Measurements from ENCODE around the gene THSD7B.
"Not testable (repeated sequence)": the region's sequence is repeated elsewhere in the genome, so short reads cannot be mapped to it uniquely, and the experiment has no call there.

The THSD7B gene, protein sequence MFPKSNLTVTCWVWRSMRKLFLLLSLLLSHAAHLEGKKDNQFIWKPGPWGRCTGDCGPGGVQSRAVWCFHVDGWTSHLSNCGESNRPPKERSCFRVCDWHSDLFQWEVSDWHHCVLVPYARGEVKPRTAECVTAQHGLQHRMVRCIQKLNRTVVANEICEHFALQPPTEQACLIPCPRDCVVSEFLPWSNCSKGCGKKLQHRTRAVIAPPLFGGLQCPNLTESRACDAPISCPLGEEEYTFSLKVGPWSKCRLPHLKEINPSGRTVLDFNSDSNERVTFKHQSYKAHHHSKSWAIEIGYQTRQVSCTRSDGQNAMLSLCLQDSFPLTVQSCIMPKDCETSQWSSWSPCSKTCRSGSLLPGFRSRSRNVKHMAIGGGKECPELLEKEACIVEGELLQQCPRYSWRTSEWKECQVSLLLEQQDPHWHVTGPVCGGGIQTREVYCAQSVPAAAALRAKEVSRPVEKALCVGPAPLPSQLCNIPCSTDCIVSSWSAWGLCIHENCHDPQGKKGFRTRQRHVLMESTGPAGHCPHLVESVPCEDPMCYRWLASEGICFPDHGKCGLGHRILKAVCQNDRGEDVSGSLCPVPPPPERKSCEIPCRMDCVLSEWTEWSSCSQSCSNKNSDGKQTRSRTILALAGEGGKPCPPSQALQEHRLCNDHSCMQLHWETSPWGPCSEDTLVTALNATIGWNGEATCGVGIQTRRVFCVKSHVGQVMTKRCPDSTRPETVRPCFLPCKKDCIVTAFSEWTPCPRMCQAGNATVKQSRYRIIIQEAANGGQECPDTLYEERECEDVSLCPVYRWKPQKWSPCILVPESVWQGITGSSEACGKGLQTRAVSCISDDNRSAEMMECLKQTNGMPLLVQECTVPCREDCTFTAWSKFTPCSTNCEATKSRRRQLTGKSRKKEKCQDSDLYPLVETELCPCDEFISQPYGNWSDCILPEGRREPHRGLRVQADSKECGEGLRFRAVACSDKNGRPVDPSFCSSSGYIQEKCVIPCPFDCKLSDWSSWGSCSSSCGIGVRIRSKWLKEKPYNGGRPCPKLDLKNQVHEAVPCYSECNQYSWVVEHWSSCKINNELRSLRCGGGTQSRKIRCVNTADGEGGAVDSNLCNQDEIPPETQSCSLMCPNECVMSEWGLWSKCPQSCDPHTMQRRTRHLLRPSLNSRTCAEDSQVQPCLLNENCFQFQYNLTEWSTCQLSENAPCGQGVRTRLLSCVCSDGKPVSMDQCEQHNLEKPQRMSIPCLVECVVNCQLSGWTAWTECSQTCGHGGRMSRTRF (N-terminal part only)

DNA sequence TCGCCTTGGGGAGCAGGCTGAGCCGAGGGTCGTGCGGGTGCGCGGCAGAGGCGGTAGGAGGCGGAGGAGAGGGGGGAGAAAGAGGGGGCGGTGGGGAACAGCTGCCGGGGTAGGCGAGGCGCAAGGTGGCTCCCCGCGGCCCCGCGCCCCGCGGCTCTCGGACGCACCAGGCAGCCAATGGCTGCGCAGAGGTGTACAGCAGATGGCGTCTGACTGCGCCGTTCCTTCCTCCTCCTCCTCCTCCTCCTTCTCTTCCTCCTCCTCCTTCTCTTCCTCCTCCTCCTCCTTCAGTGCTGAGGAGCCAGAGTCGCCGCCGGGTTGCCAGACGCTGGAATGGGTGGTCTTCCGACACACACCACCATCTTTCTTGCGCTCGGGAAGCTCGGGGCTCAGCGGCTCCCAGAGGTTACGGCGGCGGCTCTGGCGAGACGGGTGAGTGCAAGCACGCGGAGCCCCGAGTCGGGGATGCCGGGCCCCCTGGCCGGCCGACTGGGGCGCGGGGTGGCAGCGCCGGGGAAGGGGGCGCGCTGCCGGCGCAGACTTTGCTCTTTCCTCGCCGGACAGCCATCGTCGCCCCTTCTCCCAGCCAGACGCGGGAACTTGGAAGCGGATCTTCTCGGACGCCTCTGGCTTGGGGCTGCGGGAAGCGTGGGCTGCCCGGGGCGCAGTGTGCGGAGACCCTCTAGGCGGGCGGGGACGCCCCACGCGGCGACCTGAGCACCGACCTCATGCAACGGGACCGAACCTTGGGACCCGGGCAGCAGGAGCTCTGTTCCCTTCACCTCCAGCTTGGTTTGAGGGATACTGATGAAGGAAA, at the start of gene THSD7B:
Gene THSD7B, plus strand, starts transcription at position 290 of the 817 bp plus-strand sequence. CDS start 116,634 bp downstream, outside the sequence.
- no peak for DNase-seq

DNA sequence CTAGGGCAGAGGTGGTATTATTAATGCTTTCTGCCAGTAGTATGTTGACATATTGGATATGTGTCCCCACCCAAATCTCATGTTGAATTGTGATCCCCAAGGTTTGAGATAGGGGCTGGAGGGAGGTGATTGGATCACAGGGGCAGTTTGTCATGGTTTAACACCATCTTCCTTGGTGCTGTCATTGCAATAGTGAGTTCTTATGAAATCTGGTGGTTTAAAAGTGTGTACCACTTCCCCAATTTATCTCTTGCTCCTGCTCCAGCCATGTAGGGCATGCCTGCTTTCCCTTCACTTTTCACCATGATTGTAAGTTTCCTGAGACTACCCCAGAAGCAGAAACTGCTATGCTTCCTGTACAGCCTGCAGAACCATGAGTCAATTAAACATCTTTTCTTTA, 47.1 kb upstream of the THSD7B start:
- DNase-seq, result no peak

DNA sequence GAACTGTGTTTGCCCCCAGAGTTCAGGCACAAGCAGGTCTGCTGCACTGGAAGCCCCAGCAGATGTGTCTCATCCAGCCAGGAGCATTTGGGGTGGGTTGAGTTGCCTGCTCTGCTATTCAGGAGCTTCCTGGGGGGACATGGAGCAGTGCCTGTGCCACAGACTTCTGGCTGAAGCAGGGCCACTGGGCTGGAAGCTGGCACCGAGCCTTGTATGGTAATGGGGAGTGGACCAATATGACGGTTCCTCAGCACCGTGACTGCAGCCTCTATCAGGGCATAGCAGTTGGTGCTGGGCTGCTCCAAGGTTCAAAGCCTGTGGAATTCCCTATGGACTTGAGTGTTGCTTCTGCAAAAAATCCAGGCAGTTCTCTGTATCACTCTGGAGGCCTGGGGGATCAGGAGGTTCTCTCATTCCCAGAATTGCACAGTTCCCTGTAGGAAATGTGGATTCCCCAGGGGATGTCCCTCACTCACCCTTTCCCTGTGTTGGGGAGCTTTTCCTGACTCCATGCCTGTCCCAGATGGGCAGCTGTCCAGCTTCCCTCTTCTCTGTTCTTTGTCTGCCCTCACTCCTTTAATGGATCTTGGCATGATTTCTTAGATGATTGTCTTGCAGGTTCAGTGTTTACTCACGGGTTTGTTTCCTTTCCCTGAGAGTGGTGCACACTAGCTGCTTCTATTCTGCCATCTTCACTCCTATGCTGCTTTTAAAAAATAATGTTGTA, 37.2 kb upstream of the THSD7B start:
- DNase-seq, result no peak

DNA sequence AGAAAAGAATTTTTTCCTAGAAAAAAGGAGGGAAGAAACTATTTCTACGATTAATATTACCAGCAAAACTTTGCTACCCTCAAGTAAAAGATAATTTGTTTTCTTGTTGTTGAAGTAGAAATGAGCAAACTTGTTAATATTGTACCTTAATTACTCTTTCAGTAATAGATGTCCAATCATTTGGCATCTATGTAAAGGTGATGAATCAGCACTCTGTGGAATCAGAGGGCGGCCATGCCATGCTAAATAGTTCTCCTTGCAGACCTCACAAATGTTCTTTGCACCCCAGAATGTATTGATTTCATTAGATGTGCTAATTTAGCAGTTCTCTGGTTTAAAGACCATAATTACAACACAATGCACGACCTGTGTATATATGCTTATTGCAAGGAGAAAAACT, 29.1 kb upstream of the THSD7B start:
- DNase-seq, result no peak

DNA sequence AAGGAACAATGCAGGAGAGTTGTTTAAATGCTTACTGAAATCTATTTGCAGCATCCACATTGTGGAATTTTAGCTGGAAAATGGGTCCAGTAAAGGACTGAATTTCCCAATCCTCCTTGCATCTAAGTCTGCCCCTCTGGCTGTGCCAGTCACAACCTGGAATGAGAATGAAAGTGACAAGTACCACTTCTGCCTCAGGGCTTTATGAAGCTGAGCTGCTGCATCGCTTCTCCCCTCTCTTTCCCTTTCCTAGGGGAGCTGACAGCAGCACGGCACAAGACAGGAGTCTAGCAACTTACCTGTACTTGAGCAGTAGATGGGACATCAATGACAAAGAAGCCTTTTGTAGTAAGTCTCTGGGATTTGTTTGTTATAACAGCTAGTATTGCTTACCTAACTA, 27.3 kb upstream of the THSD7B start:
- no peak for DNase-seq

DNA sequence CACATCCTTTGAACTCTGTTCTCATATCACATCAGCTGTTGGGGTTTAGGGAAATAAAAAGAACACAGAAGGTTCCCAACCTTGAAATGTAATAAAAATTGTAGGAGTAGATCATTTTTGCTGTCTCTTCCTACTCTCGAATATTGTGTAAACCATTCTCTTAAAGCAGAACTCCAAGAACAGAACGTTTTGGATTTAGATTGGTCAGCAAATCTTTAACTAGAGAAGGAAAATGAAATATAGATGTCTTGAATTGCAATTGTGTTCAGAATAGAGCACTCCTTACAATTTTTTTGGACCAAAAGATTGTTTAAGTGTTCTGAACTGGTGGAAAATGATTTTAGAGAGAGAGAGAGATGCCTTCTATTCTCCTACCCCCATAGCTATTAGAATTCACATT, 23.9 kb upstream of the THSD7B start:
- no peak for DNase-seq

DNA sequence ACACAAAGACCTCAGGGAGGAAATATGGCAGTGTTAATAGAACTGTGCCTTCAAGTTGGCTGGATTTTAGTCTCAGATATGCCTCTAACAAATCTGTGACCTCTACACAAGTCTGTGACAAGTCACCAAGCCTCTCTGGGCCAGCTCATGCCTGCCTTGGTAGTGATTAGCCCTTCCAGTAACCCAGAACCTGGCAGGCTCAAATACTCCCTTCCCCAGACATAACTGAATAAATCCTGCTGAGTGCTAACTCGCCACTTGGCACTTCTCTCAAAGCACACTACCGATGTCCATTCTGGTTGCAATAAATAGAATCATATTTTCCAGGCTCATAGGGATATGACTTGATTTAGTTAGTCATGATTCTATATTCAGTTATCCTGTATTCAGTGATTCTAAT, 15.3 kb upstream of the THSD7B start:
- no peak for DNase-seq

DNA sequence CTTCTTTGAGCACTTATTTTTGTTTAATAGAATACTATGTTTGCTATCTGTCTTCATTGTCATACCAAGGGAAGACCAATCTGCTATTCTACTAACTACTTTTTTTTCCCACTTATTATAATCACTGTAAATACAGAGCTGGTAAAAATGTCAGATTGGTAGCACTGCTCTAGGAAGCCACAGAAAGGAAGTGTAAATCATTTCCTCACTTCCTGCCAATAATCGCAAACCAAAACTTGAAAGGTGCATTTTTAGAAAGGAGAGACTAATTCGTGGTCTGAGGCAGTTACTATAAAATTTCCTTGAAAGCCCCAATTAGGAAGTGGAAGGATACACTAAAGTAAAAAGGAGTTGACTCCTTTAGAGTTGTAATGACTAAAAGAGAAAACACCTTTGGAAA, 13.9 kb upstream of the THSD7B start:
- no peak for DNase-seq

DNA sequence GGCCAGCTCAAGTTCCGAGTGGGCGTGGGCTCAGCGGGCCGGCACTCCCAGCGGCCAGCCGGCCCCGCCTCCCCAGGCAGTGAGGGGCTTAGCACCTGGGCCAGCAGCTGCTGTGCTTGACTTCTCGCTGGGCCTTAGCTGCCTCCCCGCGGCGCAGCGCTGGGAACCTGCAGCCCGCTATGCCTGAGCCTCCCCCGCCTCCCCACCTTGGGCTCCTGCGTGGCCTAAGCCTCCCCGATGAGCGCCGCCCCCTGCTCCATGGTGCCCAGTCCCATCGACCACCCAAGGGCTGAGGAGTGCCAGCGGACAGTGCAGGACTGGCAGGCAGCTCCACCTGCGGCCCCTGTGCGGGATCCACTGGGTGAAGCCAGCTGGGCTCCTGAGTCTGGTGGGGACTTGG, 6.8 kb upstream of the THSD7B start:
- not testable (repeated sequence) for DNase-seq

DNA sequence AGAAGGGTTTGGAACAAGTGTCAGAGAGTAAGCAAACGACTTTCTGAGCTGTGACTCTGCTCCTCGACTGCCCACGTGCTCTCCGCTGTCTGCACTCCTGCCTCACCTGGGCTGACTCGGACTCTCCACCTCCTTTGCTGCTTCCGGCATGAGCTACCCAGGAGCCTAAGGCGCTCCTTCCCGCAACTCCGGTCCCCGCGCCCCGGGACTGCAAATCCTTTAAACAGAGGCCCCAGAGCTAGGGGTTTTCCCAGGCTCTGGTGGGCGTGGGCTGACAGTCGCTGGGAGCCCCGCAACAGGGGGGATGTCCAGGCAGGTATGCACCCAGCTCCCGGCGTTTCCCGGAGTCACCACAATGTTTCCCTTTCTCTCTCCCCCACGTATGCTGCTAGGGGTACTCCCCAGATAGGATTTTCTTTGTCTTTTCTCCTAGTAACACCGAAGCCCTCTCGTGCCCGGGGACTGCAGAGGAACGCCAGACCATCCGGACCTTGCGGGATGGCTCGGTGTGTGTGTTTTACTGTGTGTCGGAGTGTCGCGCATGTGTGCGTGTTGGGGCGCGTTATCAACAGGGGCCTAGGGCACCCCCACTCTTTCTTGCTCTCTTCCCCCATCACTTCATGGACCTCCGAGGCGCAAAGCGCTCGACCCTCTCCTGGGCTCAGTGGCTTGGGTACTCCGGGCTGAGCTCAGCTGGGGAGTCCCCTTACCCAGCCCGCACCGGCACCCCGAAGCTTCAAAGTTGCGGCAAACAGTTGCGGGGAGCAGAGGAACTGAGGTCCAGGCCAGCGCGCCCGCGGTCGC, 691 bp upstream of the THSD7B start:
- DNase-seq, result no peak

DNA sequence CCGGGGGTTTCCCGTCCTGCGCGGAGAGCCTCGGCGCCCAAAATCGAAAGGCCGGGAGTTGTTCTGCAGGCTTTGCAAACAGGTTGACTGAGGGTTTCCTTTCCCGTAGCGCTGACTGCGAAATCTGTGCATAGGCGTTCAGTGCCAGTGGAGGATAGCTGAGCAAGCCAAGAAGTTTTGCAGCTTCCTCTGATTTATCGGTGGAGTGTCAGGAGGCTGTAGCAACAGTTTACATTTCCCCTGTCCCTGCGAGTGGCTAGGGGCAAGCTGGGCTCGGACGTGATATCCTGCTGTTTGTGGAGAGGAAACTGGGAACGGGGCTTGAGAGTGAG, 694 bp downstream of the THSD7B start:
- DNase-seq, result no peak

DNA sequence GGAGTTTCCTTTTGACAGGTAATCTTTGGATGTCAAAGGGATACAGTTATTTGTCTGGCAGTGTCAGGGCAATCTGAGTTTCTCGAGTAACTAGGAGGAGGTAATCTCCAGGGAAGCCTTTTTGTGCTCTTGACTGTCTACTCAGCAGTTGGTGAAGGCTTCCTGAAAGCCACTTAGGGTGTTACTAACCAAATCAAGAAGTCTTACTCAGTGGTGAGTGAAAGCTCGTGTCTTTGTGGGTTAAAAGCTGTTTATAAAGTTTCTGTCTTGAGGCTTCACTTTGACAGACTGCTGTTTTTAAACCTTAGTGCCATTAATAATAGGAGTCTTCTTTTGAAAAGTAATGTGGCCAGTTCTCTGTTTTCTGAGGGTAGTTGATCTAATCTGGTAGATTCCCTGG, 1.7 kb downstream of the THSD7B start:
- DNase-seq, result no peak

DNA sequence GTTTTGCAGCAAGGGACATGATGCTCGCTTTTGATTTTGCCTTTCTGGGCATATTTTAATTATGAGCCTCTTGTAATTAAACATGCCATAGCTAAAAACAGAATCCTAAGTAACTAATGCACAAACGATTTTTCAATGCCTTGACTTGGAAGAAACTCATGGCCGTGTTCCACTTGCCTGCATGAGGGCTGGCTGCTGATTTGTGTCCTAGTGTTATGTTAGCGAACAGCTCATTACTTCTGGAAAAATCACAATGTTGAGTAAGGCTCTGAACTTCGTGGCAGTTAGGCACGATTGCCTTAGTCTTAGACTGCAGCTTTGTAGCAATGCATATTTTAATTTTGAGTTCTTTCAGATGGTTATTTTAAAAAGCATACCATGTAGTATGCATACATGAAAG, 4.5 kb downstream of the THSD7B start:
- DNase-seq, result no peak

DNA sequence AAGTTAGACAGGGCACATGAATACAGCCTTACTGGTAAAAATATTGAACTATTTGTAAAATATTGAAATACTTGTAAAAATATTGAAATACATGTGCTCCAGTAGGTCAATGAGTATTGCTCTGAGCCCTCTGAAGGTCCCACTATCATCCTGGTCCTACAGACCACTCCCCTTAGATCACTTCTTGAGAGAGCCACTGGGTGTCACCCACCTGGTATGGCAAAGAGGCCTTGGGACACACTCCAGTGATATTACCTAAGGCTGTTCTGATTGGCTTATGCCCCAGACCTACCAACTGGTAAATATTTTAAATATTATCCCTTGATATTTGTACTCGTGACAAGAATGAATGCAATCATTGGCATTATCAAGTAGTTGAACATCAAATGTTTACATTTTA, 5.0 kb downstream of the THSD7B start:
- no peak for DNase-seq

DNA sequence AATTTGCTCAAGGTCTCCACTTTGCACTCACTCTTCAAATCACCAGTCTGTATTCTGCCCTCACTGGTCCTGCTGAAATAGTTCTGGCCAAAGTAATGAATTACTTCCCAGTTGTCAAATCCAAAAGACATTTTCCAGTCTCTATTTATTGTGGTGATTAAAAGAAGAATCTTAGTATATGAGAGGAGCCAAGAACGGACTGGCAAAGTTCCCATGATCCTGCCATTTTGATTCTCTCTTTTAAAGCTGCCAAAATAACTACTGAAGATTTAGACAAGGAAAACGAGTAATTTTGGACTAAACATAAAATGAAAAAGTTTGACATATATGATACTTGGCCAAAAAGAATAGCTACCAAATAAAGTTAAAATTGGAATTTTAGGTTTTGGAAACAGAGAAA, 12.0 kb downstream of the THSD7B start:
- DNase-seq, result no peak

DNA sequence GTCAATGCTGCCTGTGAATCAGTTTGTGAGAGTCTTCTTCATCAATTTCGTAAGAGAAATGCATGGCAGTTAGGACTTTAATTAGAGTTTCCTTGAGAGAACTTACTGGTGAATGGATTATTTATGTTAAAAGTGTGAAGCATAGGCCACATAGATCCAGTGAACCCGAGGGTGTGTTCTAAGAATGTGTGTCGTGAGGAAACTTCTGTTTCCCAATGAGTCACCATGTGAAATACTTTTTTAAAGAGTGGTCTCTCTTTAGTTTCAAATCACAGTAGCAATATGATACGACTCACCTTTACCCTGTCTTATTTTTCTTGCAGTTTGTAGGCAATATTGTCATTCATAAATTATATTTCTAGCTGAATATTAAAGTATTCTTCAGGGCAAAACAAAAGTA, 18.5 kb downstream of the THSD7B start:
- no peak for DNase-seq

DNA sequence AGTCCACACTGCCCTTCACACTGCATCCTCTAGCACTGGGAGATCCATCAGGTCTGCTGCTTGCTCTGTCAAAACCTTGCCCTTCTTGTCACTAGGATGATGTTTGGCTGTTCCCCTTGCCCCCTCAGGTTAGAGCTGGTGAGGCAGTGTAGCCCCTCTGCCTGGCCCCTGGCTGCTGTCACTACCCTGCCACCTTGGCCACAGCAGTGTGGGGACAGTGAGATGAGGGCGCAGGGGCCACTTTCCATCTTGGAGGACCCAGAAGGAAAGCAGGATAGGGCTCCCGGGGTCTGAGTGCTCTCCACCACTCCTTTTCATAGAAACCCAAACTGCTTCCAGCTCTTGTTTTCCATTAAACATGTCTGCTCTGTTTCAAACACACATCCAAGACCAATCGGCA, 19.9 kb downstream of the THSD7B start:
- no peak for DNase-seq

DNA sequence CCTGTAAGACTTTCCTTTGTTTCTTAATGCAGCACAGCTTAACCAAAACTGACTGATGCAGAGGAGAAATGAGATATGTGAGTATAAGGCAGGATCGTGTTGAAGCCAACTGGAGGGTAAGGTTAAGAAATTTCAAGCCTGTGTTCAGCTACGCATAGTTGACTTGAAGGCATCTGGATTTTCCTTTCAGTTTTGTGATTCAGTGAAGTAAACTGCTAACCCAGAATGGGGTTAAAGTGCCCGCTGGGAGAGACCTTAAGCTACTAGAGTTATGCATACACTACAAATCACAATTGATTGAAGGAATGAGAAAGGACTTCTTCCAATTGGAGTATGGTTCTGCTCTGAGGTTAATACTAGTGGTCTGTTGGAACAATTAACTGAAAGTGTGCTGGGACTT, 22.6 kb downstream of the THSD7B start:
- DNase-seq, result no peak

DNA sequence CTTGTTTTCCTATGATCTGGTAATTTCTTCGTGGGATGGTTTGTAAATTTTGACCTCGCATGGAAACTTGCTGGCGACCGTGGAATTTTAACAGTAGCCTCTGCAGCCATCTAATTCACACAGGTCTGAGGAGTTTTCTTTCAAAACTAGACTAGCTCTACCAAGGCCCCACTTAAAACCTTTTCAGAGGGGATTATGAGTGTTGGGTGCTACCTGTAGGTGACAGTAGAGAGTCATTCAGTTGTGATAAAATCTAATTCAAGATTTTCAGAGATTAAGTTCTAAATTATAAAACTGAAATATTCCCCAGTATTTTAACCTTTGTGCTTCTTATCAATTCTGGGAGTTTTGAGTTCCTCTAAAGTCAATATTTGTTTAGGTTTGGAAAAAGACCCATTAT, 31.0 kb downstream of the THSD7B start:
- DNase-seq, result no peak

DNA sequence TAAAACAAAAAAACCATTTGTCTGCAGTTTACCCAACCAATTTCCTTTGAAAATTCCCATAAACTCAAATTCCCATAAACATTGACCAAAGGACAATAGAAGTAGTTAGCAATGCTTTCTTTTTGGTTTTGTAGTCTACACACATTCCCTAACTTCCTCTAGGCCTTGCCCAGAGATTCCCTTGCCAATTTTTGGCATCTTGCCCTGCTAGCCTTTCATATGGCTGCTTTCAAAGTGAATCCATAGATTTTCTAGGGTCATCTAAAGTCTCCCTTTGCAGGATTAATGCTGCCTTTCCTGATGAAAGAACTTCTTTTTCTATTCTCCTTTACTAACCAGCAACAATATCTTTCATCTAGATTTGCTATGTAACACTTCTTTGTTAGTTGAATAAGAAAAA, 33.4 kb downstream of the THSD7B start:
- no peak for DNase-seq

DNA sequence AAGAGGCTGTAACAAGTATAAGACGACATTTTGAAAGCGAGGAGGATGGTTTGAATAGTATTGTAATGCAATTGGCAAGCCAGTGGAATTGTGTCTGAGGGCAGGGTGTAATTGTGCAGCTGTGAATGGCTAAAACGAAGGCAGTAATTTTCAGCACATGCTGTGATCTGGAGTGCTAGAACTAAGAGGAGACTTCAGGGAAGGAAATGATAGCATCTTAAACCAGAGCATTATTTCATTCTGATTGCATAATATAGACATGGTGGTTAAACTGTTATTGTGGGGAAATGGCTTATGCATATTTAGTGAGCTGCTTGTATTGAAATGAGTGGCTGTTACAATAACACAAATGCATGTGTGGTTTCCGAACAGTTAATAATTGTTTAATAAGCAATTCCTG, 36.3 kb downstream of the THSD7B start:
- DNase-seq, result no peak
